K562 (cell line): Measurements from ENCODE around the gene ZCCHC9. TPM values are rescaled to one million over a fixed set of nuclear protein-coding genes. Genes with fewer than 3 reads are reported as not detected.

ENCODE experiments used
- CC2D1A ChIP-seq: fragments of 450-650 bp; IDR thresholded peaks from 2 replicates; pipeline ENCODE4 v1.6.1; 2017; ENCODE audit warnings: mild to moderate bottlenecking
- CCNT2 ChIP-seq: IDR thresholded peaks from 2 replicates; pipeline ENCODE4 v1.6.1; 2011; ENCODE audit warnings: borderline replicate concordance, low read depth, mild to moderate bottlenecking, moderate library complexity, mixed read lengths, low read length; ENCODE audit not compliant: insufficient read length; ENCODE audit errors: extremely low read depth
- E2F3 ChIP-seq: fragments of 250-450 bp; sonication (Bioruptor Pico); IDR thresholded peaks from 2 replicates; pipeline ENCODE4 v1.4.0; 2020; ENCODE audit warnings: mild to moderate bottlenecking
- EP300 ChIP-seq: IDR thresholded peaks from 2 replicates; pipeline ENCODE4 v1.6.1; 2012; ENCODE audit warnings: low read length, improper control_type of control experiment
- FOXP1 ChIP-seq: sonication (generic); formaldehyde crosslinking; IDR thresholded peaks from 2 replicates; pipeline ENCODE4 v1.8.0; 2022; ENCODE audit warnings: mild to moderate bottlenecking, missing genetic modification reagents
- RBM25 ChIP-seq: fragments of 200-400 bp; formaldehyde crosslinking; IDR thresholded peaks from 2 replicates; pipeline ENCODE4 v1.6.1; 2018; ENCODE audit warnings: low read length, low read depth, moderate library complexity; ENCODE audit not compliant: severe bottlenecking
- RERE ChIP-seq: sonication (generic); formaldehyde crosslinking; IDR thresholded peaks from 2 replicates; pipeline ENCODE4 v1.8.0; 2023; ENCODE audit warnings: missing genetic modification reagents, mild to moderate bottlenecking, borderline replicate concordance
- SAFB2 ChIP-seq: fragments of 200-400 bp; formaldehyde crosslinking; IDR thresholded peaks from 2 replicates; pipeline ENCODE4 v1.6.1; 2018; ENCODE audit warnings: borderline replicate concordance, low read length, low read depth, moderate library complexity; ENCODE audit not compliant: severe bottlenecking
- SREBF1 ChIP-seq: fragments of 150-350 bp; IDR thresholded peaks from 2 replicates; pipeline ENCODE4 v1.6.1; 2014; ENCODE audit warnings: antibody characterized with exemption, low read depth, low read length, borderline replicate concordance
- SREBF2 ChIP-seq: sonication (generic); formaldehyde crosslinking; IDR thresholded peaks from 2 replicates; pipeline ENCODE4 v1.4.0; 2020; ENCODE audit warnings: mild to moderate bottlenecking, missing genetic modification reagents
- TAL1 ChIP-seq: fragments of 450-650 bp; IDR thresholded peaks from 2 replicates; pipeline ENCODE4 v1.6.1; 2016; ENCODE audit warnings: mild to moderate bottlenecking
- ZNF41 ChIP-seq: fragments of 250-450 bp; sonication (Bioruptor Pico); conservative IDR thresholded peaks from 2 replicates; pipeline ENCODE4 v1.4.0; 2020; ENCODE audit warnings: mild to moderate bottlenecking
- polyA plus RNA-seq, 8 experiments: library from polyadenylated mRNA; depleted of rRNA in 4 of 8; stranded (reverse) in 5 of 8; unstranded in 3 of 8; fragments of >200 nt; fragmentation: Nextera tagmentation in 2 of 8; fragmentation: Illumina TruSeq in 1 of 8; extraction: Ambion mirVana in 2 of 8; extraction: Trizol in 1 of 8; gene quantifications; 2 replicates each; pipeline versions ENCODE4 v1.2.1 to v1.2.3, GENCODE V29; 2011 to 2014; ENCODE audit warnings: inconsistent platforms in 1 of 8, missing spikeins in 1 of 8
- total RNA-seq, 7 experiments: library from RNA; depleted of rRNA in 6 of 7; stranded (reverse); fragments of >200 nt in 6 of 7; fragmentation: Illumina TruSeq in 2 of 7; extraction: Trizol in 2 of 7; gene quantifications; 2 replicates each; pipeline versions ENCODE4 v1.2.1 to v1.2.3, GENCODE V29; 2011 to 2021; ENCODE audit warnings: low replicate concordance in 1 of 7
- TF ChIP-seq, protein P1 (sequence below): IDR thresholded peaks from 3 replicates; pipeline ENCODE4 v1.6.1; 2011; ENCODE audit warnings: borderline replicate concordance, mild to moderate bottlenecking; ENCODE audit not compliant: insufficient read length, insufficient read depth
- TF ChIP-seq, protein P2 (sequence below): fragments of 450-650 bp; IDR thresholded peaks from 2 replicates; pipeline ENCODE4 v1.6.1; 2016; ENCODE audit warnings: low read depth, mild to moderate bottlenecking, moderate library complexity
- TF ChIP-seq, protein P3 (sequence below), 2 experiments: fragments of 450-650 bp; IDR thresholded peaks; 2 replicates each; pipeline ENCODE4 v1.6.1; 2018; ENCODE audit warnings: mild to moderate bottlenecking in 2 of 2, low read depth in 1 of 2; ENCODE audit not compliant: partially characterized antibody in 2 of 2

Gene ZCCHC9
- total and polyA plus RNA-seq, 9 of the 15 experiments (the other 6 are each of a cell fraction or from before 2014, with no cell fraction given): 40.3 to 95.3 (median 59.9) TPM

GRCh38 chr5:81301271-81302015 is at the start of gene ZCCHC9 (continued):
- TF ChIP-seq RERE (CRISPR knock-in tag) (0 out of 2 replicates have a peak, but pooled peaks have one; percentile 35), CCNT2 (no peak), SAFB2 (no peak), ZNF41 (no peak), E2F3 (CRISPR knock-in tag) (no peak), SREBF1 (no peak), EP300 (peak; percentile 40; the same call in 1 of the 2 replicates), TAL1 (no peak), SREBF2 (no peak), RBM25 (no peak), CC2D1A (no peak), FOXP1 (CRISPR knock-in tag) (peak; percentile 80; the same call in 1 of the 2 replicates)
- TF ChIP-seq, protein P1, sequence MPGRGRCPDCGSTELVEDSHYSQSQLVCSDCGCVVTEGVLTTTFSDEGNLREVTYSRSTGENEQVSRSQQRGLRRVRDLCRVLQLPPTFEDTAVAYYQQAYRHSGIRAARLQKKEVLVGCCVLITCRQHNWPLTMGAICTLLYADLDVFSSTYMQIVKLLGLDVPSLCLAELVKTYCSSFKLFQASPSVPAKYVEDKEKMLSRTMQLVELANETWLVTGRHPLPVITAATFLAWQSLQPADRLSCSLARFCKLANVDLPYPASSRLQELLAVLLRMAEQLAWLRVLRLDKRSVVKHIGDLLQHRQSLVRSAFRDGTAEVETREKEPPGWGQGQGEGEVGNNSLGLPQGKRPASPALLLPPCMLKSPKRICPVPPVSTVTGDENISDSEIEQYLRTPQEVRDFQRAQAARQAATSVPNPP: no peak
- TF ChIP-seq, protein P2, sequence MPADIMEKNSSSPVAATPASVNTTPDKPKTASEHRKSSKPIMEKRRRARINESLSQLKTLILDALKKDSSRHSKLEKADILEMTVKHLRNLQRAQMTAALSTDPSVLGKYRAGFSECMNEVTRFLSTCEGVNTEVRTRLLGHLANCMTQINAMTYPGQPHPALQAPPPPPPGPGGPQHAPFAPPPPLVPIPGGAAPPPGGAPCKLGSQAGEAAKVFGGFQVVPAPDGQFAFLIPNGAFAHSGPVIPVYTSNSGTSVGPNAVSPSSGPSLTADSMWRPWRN: no peak
- TF ChIP-seq, protein P3, sequence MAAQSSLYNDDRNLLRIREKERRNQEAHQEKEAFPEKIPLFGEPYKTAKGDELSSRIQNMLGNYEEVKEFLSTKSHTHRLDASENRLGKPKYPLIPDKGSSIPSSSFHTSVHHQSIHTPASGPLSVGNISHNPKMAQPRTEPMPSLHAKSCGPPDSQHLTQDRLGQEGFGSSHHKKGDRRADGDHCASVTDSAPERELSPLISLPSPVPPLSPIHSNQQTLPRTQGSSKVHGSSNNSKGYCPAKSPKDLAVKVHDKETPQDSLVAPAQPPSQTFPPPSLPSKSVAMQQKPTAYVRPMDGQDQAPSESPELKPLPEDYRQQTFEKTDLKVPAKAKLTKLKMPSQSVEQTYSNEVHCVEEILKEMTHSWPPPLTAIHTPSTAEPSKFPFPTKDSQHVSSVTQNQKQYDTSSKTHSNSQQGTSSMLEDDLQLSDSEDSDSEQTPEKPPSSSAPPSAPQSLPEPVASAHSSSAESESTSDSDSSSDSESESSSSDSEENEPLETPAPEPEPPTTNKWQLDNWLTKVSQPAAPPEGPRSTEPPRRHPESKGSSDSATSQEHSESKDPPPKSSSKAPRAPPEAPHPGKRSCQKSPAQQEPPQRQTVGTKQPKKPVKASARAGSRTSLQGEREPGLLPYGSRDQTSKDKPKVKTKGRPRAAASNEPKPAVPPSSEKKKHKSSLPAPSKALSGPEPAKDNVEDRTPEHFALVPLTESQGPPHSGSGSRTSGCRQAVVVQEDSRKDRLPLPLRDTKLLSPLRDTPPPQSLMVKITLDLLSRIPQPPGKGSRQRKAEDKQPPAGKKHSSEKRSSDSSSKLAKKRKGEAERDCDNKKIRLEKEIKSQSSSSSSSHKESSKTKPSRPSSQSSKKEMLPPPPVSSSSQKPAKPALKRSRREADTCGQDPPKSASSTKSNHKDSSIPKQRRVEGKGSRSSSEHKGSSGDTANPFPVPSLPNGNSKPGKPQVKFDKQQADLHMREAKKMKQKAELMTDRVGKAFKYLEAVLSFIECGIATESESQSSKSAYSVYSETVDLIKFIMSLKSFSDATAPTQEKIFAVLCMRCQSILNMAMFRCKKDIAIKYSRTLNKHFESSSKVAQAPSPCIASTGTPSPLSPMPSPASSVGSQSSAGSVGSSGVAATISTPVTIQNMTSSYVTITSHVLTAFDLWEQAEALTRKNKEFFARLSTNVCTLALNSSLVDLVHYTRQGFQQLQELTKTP (IDR thresholded peaks at IDR 0.05; ENCODE audit: low read depth in 1 of 2, partially characterized antibody in 2 of 2): peak in 1 of 2 experiments; percentile 71
